SK-N-SH (cell line): ENCODE measurements around the gene GRK5. TPM values are rescaled to one million over a fixed set of nuclear protein-coding genes. Genes with fewer than 3 reads are reported as not detected.

ENCODE experiments used
- CTCF ChIA-PET: fragments of 300-600, 350-600 bp; formaldehyde crosslinking; extraction: SDS; loops from one replicate; lab custom pipeline; 2021; lab: Yijun Ruan, JAX
- POLR2A ChIA-PET: fragments of 350-600 bp; sonication (Branson Sonifier 250); formaldehyde crosslinking; extraction: SDS; loops from one replicate; lab custom pipeline; 2020; ENCODE audit warnings: antibody characterized with exemption, inconsistent platforms; lab: Yijun Ruan, JAX
- DNase-seq: peaks from one replicate; pipeline ENCODE4 v3.0.0; 2012
- H2AFZ ChIP-seq: fragments of 200-600 bp; sonication (generic); 2 replicates; pipeline ENCODE4 v1.8.1; 2016; ENCODE audit warnings: antibody characterized with exemption, mild to moderate bottlenecking, low read depth
- H3F3A ChIP-seq: fragments of 200-600 bp; sonication (generic); replicated peaks from 2 replicates; pipeline ENCODE3; 2016; ENCODE audit warnings: antibody characterized with exemption, mild to moderate bottlenecking; ENCODE audit not compliant: insufficient read depth
- H3K27ac ChIP-seq, 2 experiments: fragments of 200-500 bp in 1 of 2; fragments of 200-600 bp in 1 of 2; sonication (Bioruptor generic) in 1 of 2; sonication (generic), shearing (Covaris generic) in 1 of 2; 2 replicates each; pipeline versions ENCODE4 v1.5.1 to v1.6.1; 2014 to 2016; ENCODE audit warnings: low read depth in 2 of 2, inconsistent platforms in 1 of 2, low read length in 1 of 2, mild to moderate bottlenecking in 1 of 2, mixed read lengths in 1 of 2
- H3K27me3 ChIP-seq: fragments of 200-600 bp; sonication (generic), shearing (Covaris generic); 2 replicates; pipeline ENCODE4 v1.6.1; 2016; ENCODE audit warnings: mixed run types; ENCODE audit not compliant: insufficient read depth
- H3K36me3 ChIP-seq, 2 experiments: fragments of 200-500 bp in 1 of 2; fragments of 200-600 bp in 1 of 2; sonication (Bioruptor generic) in 1 of 2; sonication (generic) in 1 of 2; replicated peaks in 1 of 2; 2 replicates each; pipeline versions ENCODE3 to v1.5.1; 2014 to 2016; ENCODE audit warnings: low read length in 1 of 2, mild to moderate bottlenecking in 1 of 2; ENCODE audit not compliant: insufficient read depth in 2 of 2, control insufficient read depth in 1 of 2
- H3K4me1 ChIP-seq, 2 experiments: fragments of 200-500 bp in 1 of 2; fragments of 200-600 bp in 1 of 2; sonication (Bioruptor generic) in 1 of 2; sonication (generic), shearing (Covaris generic) in 1 of 2; 2 replicates each; pipeline versions ENCODE4 v1.5.1 to v1.6.1; 2014 to 2016; ENCODE audit warnings: low read depth in 1 of 2, low read length in 1 of 2, mixed run types in 1 of 2; ENCODE audit not compliant: insufficient read depth in 2 of 2, control insufficient read depth in 1 of 2
- H3K4me2 ChIP-seq: fragments of 200-600 bp; sonication (generic), shearing (Covaris generic); 2 replicates; pipeline ENCODE4 v1.6.1; 2017; ENCODE audit warnings: mixed run types
- H3K4me3 ChIP-seq, 2 experiments: fragments of 200-500 bp in 1 of 2; fragments of 200-600 bp in 1 of 2; sonication (Bioruptor generic) in 1 of 2; sonication (generic), shearing (Covaris generic) in 1 of 2; 2 replicates each; pipeline versions ENCODE4 v1.5.1 to v1.8.1; 2014 to 2016; ENCODE audit warnings: low read depth in 2 of 2, inconsistent platforms in 1 of 2, low read length in 1 of 2, mild to moderate bottlenecking in 1 of 2, mixed read lengths in 1 of 2, moderate library complexity in 1 of 2
- H3K79me2 ChIP-seq: fragments of 200-600 bp; sonication (generic); 2 replicates; pipeline ENCODE4 v1.8.1; 2017; ENCODE audit warnings: mild to moderate bottlenecking; ENCODE audit not compliant: insufficient read depth
- H3K9ac ChIP-seq: fragments of 200-600 bp; sonication (generic); 2 replicates; pipeline ENCODE4 v1.6.1; 2017; ENCODE audit warnings: mixed run types
- H3K9me2 ChIP-seq: fragments of 200-600 bp; sonication (generic); 2 replicates; pipeline ENCODE4 v1.6.1; 2017; ENCODE audit warnings: mixed run types
- H3K9me3 ChIP-seq: fragments of 200-600 bp; sonication (generic); 2 replicates; pipeline ENCODE4 v1.6.1; 2017; ENCODE audit warnings: mixed run types, mild to moderate bottlenecking, moderate library complexity
- H4K20me1 ChIP-seq: fragments of 200-600 bp; sonication (generic); 2 replicates; pipeline ENCODE4 v1.6.1; 2017; ENCODE audit warnings: mild to moderate bottlenecking, mixed run types; ENCODE audit not compliant: insufficient read depth
- ELF1 ChIP-seq: IDR thresholded peaks from 2 replicates; pipeline ENCODE4 v1.4.0; 2012
- FOSL2 ChIP-seq: IDR thresholded peaks from 2 replicates; pipeline ENCODE4 v1.4.0; 2012; ENCODE audit warnings: low read depth, mild to moderate bottlenecking, moderate library complexity, borderline replicate concordance
- FOXM1 ChIP-seq: IDR thresholded peaks from 2 replicates; pipeline ENCODE4 v1.4.0; 2012; ENCODE audit warnings: low read depth, mild to moderate bottlenecking
- GATA2 ChIP-seq: sonication (generic); formaldehyde crosslinking; IDR thresholded peaks from 2 replicates; pipeline ENCODE4 v1.5.0; 2020; ENCODE audit warnings: mild to moderate bottlenecking, missing genetic modification reagents
- NRF1 ChIP-seq: IDR thresholded peaks from 2 replicates; pipeline ENCODE4 v1.6.1; 2012; ENCODE audit warnings: low read depth, mild to moderate bottlenecking, low read length
- RAD21 ChIP-seq: IDR thresholded peaks from 2 replicates; pipeline ENCODE4 v1.6.1; 2012; ENCODE audit warnings: mild to moderate bottlenecking, low read length
- RXRA ChIP-seq: IDR thresholded peaks from 2 replicates; pipeline ENCODE4 v1.4.0; 2012; ENCODE audit warnings: low read depth, mild to moderate bottlenecking, borderline replicate concordance
- TAF1 ChIP-seq: IDR thresholded peaks from 2 replicates; pipeline ENCODE4 v1.6.1; 2012; ENCODE audit warnings: low read depth, mild to moderate bottlenecking, low read length, moderate library complexity, borderline replicate concordance
- TCF12 ChIP-seq: IDR thresholded peaks from 2 replicates; pipeline ENCODE4 v1.4.0; 2012
- WGBS: methylation state at CpG from one replicate; pipeline ENCODE4 v1.1.6; 2017; ENCODE audit warnings: low lambda C conversion rate; 5-methylcytosine and 5-hydroxymethylcytosine counted together
- polyA plus RNA-seq, 3 experiments: library from polyadenylated mRNA; depleted of rRNA; stranded (reverse); fragments of >200 nt; gene quantifications; 2 replicates each; pipeline ENCODE4 v1.2.3, GENCODE V29; 2012
- TF ChIP-seq, protein P1 (sequence below): IDR thresholded peaks from 2 replicates; pipeline ENCODE4 v1.4.0; 2012; ENCODE audit warnings: low read depth, borderline replicate concordance
- TF ChIP-seq, protein P2 (sequence below): IDR thresholded peaks from 2 replicates; pipeline ENCODE4 v1.6.1; 2012; ENCODE audit warnings: mild to moderate bottlenecking, low read depth, low read length, moderate library complexity

The GRK5 gene
- polyA plus RNA-seq, 1 of the 3 experiments (the other 2 are of a cell fraction), result 12.1 TPM

DNA sequence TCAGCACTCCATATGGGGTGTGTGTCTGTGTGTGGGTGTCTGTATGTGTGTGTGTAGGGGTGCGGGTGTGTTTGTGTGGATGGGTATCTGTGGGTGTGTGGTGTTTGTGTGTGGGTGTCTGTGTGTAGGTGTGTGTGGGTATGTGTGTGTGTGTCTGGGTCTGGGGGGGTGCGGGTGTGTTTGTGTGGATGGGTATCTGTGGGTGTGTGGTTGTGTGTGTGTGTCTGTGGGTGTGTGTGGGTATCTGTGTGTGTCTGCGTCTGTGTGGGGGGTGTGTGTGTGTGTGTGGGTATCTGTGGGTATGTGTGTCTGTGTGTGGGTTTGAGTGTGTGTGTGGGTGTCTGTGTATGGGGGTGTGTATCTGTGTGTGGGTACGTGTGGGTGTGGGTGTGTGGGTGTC lies 186.5 kb downstream of the GRK5 start:
- Histone ChIP-seq H3K79me2 (no peaks in the 10 kb centered on the region), H3K9me2 (no peaks in the 10 kb centered on the region), H3K27me3 (no peaks in the 10 kb centered on the region), H4K20me1 (no peaks in the 10 kb centered on the region), H3K9ac (no peak overlapping the region), H3K9me3 (no peaks in the 10 kb centered on the region), H3K27ac (no peak overlapping the region), H3K4me1 (no peaks in the 10 kb centered on the region; a peak in 1 of 4 replicates), H3K36me3 (no peaks in the 10 kb centered on the region), H3F3A (no peaks in the 10 kb centered on the region), H3K4me3 (no peak overlapping the region), H2AFZ (no peak overlapping the region), H3K4me2 (no peak overlapping the region)
- WGBS, result 95% methylated on average over 4 of the region's 4 CpGs
- DNase-seq, result no peak
- CTCF ChIA-PET, result no interaction called here
- TF ChIP-seq TCF12, result no peak
- no peak for TF ChIP-seq GATA2 (CRISPR knock-in tag)
- TF ChIP-seq, protein P1, sequence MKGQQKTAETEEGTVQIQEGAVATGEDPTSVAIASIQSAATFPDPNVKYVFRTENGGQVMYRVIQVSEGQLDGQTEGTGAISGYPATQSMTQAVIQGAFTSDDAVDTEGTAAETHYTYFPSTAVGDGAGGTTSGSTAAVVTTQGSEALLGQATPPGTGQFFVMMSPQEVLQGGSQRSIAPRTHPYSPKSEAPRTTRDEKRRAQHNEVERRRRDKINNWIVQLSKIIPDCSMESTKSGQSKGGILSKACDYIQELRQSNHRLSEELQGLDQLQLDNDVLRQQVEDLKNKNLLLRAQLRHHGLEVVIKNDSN, result no peak
- no peak for TF ChIP-seq TAF1
- no peak for TF ChIP-seq FOXM1
- no peak for TF ChIP-seq NRF1
- POLR2A ChIA-PET, result no interaction called here

DNA sequence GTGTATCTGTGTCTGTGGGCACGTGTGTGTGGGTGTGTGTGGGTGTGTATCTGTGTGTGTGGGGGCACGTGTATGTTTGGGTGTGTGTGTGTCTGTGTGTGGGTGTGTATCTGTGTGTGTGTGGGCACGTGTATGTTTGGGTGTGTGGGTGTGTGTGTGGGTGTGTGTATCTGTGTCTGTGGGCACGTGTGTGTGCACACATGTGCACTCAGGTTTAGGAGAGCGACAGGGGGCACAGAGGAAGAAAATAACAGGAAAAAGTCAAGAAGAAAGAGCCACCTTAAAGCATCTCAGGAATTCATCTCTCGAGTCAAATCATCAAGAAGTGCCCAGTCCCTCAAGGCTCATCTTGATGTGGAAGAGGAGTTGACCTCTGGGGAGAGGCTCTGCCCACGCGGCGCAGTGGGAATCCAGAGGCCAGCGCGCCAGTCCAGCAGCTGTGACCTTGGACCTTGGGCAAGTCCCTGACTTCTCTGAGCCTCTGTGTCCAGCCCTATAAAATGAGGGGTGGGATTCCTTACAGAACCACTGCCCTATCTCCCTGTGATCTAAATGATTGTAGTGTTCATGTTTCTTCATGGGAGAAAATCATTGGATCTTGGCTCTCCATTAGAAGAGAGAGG lies 187.4 kb downstream of the GRK5 start:
- no peaks in the 10 kb centered on the region for H3K9me3 ChIP-seq
- POLR2A ChIA-PET, result no interaction called here
- no peaks in the 10 kb centered on the region for H4K20me1 ChIP-seq
- no peak overlapping the region for H3K9ac ChIP-seq
- no peaks in the 10 kb centered on the region for H3K9me2 ChIP-seq
- 85% methylated on average over 10 of the region's 11 CpGs for WGBS
- no peak overlapping the region for H3K4me3 ChIP-seq
- no peak overlapping the region for H2AFZ ChIP-seq
- H3K27me3 ChIP-seq, result no peaks in the 10 kb centered on the region
- no peaks in the 10 kb centered on the region for H3K36me3 ChIP-seq
- no peaks in the 10 kb centered on the region for H3F3A ChIP-seq
- no peak for DNase-seq
- H3K79me2 ChIP-seq, result no peaks in the 10 kb centered on the region
- no peak overlapping the region for H3K4me2 ChIP-seq
- no peaks in the 10 kb centered on the region; a peak in 1 of 4 replicates for H3K4me1 ChIP-seq
- CTCF ChIA-PET, result no interaction called here
- H3K27ac ChIP-seq, result no peak overlapping the region
- TF ChIP-seq RXRA (no peak), RAD21 (no peak)

DNA sequence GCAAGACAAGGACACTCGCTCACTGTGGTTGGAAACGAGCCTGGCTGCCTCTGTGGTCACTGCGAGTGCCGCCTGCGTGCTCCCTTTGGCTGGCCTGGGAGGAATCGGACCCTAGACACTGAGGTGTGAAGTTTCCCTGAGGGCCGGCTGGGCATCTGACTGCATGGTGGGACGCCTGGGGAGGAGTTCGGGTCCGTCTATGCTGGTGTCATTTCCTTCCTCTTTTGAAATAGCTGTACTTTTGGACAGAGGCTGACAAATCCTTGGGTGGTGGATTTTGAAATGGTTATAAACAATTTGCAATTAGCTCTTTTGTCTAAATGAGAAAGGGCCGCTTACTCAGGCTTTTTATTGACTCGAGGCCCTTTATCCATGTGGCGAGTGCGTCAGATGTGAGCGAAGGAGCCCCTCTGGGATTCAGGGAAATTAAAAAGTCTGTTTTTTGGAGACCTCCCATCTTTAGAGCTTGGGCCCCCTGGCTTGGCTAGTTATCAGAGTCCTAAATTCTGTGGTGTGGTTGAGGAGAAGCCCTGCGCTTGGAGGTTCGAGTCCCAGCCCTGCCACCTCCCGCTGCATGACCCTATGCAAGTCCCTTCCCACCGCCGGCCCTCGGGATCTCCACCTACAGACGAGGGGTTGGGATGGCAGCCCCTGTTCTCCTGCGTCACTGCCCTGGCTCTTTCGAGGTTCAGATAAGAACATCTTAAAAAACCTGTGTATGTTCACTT lies 188.1 kb downstream of the GRK5 start:
- CTCF ChIA-PET, result interaction anchor here (1.0 kb wide), 1 partner anchor 9 kb away, joined by 4 read pairs; no protein-coding TSS in a partner anchor
- Histone ChIP-seq H3K4me1 (no peaks in the 10 kb centered on the region; a peak in 1 of 4 replicates), H3K9me2 (no peaks in the 10 kb centered on the region), H4K20me1 (no peaks in the 10 kb centered on the region), H3K27me3 (no peaks in the 10 kb centered on the region), H2AFZ (no peak overlapping the region), H3F3A (no peaks in the 10 kb centered on the region), H3K36me3 (no peaks in the 10 kb centered on the region), H3K27ac (no peak overlapping the region), H3K79me2 (no peaks in the 10 kb centered on the region), H3K9me3 (no peaks in the 10 kb centered on the region), H3K9ac (no peak overlapping the region), H3K4me3 (no peak overlapping the region), H3K4me2 (no peak overlapping the region)
- DNase-seq, result no peak
- 93% methylated on average over 21 of the region's 24 CpGs for WGBS
- POLR2A ChIA-PET, result no interaction called here
- TF ChIP-seq ELF1, result no peak
- TF ChIP-seq, protein P2, sequence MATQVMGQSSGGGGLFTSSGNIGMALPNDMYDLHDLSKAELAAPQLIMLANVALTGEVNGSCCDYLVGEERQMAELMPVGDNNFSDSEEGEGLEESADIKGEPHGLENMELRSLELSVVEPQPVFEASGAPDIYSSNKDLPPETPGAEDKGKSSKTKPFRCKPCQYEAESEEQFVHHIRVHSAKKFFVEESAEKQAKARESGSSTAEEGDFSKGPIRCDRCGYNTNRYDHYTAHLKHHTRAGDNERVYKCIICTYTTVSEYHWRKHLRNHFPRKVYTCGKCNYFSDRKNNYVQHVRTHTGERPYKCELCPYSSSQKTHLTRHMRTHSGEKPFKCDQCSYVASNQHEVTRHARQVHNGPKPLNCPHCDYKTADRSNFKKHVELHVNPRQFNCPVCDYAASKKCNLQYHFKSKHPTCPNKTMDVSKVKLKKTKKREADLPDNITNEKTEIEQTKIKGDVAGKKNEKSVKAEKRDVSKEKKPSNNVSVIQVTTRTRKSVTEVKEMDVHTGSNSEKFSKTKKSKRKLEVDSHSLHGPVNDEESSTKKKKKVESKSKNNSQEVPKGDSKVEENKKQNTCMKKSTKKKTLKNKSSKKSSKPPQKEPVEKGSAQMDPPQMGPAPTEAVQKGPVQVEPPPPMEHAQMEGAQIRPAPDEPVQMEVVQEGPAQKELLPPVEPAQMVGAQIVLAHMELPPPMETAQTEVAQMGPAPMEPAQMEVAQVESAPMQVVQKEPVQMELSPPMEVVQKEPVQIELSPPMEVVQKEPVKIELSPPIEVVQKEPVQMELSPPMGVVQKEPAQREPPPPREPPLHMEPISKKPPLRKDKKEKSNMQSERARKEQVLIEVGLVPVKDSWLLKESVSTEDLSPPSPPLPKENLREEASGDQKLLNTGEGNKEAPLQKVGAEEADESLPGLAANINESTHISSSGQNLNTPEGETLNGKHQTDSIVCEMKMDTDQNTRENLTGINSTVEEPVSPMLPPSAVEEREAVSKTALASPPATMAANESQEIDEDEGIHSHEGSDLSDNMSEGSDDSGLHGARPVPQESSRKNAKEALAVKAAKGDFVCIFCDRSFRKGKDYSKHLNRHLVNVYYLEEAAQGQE, result no peak
- no peak for TF ChIP-seq FOSL2
- TF ChIP-seq TAF1, result no peak
- TF ChIP-seq RXRA, result no peak
